ENCODE results near the gene ATP1A1.

The ATP1A1 gene

GRCh38 chr1:116391185-116391584 lies 18.1 kb downstream of the ATP1A1 start:
- no peak for DNase-seq (ENCODE audit: low read depth)

- no peak for DNase-seq (ENCODE audit: low read depth)
Observed at GRCh38 chr1:116392717-116393404, 19.8 kb downstream of the ATP1A1 start.

- no peak for DNase-seq (ENCODE audit: low read depth)
Observed at GRCh38 chr1:116393792-116394191, 20.7 kb downstream of the ATP1A1 start.

DNA sequence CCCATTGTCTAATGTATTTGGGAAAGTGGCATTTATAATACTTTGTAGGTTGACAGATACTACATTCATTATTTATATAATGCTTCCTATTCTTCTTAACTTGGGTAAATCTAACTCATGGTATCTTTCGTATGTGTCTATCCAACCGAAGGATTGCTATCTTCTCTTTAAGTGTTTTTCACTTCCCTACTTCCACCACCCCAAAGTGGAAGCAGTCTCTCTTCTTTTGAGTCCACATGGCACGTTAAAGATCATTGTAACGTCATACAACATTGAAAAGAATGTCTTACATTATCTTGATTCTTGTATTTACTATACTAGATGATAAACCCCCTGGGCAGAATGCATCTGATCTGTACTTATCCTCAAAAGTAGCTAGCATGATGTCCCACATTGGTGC lies 21.2 kb downstream of the ATP1A1 start:
- no peak for DNase-seq (ENCODE audit: low read depth)

- no peak for DNase-seq (ENCODE audit: low read depth)
Observed at GRCh38 chr1:116396769-116397168, 23.7 kb downstream of the ATP1A1 start.

- DNase-seq (ENCODE audit: low read depth): no peak
Observed at GRCh38 chr1:116397728-116398127, 24.7 kb downstream of the ATP1A1 start.

DNA sequence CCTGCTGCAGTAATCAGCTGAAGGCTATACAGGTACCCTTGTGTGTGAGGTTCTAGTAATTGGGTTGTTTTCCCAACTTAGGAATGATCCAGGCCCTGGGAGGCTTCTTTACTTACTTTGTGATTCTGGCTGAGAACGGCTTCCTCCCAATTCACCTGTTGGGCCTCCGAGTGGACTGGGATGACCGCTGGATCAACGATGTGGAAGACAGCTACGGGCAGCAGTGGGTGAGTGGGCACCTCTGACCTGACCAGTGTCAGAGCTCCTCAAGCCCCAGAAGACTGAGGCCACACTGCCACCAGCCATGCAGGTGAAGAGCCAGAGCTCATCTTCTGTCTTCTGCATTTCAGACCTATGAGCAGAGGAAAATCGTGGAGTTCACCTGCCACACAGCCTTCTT lies 27.7 kb downstream of the ATP1A1 start:
- no peak for DNase-seq (ENCODE audit: low read depth)

DNA sequence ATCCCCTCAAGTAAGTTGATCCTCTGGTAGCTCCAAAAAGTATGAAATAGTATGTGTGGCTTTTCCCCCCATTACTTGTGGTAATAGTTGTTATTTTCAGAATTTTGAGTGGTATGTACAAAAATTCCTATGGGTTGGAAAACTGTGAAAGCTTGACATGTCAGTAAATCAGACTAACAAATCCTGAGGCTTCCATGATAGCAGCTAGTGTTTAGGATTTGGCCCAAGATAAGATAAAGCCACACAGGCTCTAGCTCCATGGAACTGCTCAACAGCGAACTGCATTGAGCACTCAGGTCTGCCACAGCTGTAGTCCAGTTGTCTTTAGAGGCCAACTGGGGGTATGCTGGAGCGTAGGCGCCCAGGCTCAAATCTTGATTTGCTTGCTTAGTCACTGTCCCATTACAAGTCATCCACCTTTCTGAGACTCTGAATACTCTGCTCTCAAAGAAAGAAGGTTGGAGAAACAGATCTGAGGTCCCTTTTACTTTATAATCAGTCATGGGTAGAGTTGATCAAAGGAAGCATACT lies 28.7 kb downstream of the ATP1A1 start:
- no peak for DNase-seq (ENCODE audit: low read depth)

GRCh38 chr1:116402333-116402732 lies 29.3 kb downstream of the ATP1A1 start:
- DNase-seq (ENCODE audit: low read depth): no peak

- no peak for DNase-seq (ENCODE audit: low read depth)
Observed at GRCh38 chr1:116403496-116404136, 30.6 kb downstream of the ATP1A1 start.

GRCh38 chr1:116404699-116405098 lies 31.7 kb downstream of the ATP1A1 start:
- DNase-seq (ENCODE audit: low read depth): no peak

- no peak for DNase-seq (ENCODE audit: low read depth)
Observed at GRCh38 chr1:116405241-116406135, 32.4 kb downstream of the ATP1A1 start.

DNA sequence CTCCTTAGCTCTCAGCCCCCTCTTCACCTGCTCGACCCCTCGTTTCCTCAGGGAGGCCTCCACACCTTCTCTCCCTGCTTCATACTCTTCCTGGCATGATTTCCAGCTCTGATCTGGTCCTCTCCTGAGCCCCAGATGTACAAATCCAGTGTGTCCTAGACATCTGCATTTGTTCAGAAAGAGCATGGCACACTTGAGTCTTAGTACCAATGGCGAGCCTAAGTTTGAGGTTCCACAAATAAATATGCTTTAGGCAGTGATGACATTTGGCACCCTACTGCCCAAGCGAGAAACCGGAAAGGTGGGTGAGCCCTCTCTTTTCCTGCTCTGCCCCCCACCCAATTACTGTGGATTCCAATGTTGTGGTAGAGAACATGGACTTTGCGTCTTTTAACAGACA lies 34.0 kb downstream of the ATP1A1 start:
- DNase-seq (ENCODE audit: low read depth): no peak

GRCh38 chr1:116408193-116408592 lies 35.1 kb downstream of the ATP1A1 start:
- DNase-seq (ENCODE audit: low read depth): no peak

DNA sequence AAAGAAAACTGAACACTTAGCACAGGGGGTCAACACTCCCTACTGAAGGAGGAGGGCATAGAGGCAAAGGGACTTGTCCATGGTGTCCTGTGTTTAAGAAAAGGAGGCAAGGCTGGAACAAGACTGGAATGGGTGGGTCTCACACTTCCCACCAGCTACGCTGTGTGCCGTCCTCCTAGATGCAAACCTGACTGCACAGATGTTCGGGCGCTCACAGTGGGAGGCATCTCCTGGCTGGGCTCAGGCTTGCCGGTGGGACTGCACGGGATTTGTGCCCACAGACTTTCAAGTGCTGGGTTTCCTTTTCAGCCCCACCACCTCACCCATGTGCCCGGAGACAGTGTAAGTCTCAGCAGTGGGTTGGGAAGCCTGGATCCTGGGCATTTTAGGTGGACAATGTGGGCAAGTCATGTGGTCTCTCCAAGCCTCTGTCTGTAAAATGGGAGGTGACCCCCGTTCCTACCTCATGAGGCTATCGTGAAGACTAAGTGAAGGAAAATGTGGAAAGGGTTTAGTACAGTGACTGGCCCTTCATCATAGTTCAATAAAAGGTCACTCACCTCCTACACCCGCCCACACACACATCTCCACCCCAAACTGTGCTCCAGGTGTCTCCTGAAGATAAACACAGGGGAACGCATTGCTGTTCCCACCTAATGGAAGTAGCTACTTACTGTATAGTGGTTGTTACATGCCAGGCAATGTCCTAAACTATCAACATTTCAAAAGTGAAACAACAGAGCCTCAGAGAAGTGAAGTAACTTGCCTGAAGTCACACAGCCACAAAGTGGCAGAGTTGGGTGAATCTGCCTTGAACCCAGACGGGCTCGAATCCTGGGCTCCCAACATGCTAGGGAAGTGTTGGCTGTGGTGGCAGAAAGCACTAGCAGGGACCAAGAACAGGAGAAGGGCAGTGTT lies 36.0 kb downstream of the ATP1A1 start:
- no peak for DNase-seq (ENCODE audit: low read depth)

- no peak for DNase-seq (ENCODE audit: low read depth)
Observed at GRCh38 chr1:116409751-116410191, 36.7 kb downstream of the ATP1A1 start.

DNA sequence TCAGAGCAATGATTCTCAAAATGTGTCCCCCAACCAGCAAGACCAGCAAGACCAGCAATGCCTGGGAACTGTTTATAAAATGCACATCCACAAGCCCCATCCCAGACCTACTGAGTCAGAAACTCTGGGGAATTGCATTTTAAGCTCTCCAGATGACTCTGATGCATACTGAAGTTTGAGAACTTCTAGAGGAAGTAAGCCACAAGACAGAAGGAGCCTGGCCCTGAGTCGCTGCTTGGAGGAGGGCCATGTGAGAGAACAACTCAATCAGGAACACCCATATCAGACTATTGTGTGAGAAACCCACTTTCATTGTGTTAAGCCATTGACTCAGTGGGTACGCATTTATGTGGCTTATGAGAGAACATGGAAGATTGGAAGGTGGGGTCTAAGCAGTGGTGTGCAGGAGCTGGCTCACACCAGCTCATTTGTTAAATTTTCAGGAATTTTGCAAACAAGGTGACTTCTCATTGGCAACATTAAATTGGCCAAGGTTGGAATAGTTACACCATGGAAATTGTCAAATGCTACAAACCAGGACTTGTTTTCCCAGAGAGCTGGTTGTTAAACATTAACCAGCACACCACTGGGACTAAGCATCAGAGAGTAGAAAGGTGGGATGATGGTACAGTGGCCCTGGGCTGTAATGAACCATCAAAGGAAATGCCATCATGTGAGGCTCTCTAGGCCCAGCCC lies 38.9 kb downstream of the ATP1A1 start:
- peak; percentile 55 for DNase-seq (ENCODE audit: low read depth)

GRCh38 chr1:116412480-116412798 lies 39.4 kb downstream of the ATP1A1 start:
- DNase-seq (ENCODE audit: low read depth): no peak

DNA sequence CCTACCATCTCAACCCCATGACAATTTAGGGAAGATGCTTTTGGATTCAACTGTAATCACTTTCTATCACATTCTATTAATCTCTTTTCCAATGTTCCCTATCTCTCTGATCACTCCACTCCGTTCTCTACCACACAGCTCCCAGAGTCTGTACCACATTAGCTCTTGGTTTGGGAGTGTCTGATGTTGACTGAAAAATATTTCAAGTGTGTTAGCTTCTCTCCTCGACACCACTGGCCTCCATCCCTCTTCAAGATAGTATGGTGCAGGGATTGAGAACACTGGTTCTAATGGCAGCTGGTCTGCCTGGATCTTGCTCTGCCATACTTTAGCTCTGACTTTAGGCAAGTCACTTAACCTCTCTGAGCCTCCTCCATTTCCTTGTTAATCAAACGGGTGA lies 39.9 kb downstream of the ATP1A1 start:
- DNase-seq (ENCODE audit: low read depth): no peak

- no peak for DNase-seq (ENCODE audit: low read depth)
Observed at GRCh38 chr1:116413414-116413813, 40.4 kb downstream of the ATP1A1 start.

- DNase-seq (ENCODE audit: low read depth): no peak
Observed at GRCh38 chr1:116414364-116414763, 41.3 kb downstream of the ATP1A1 start.

Measured in fibroblast of the conjunctiva (primary cell).